GM19372 (cell line): ENCODE data around the gene SPATA25.
"Not testable (repeated sequence)": the region's sequence is repeated elsewhere in the genome, so short reads cannot be mapped to it uniquely, and the experiment has no call there.

Experiments used
- ATAC-seq: cut with Tn5 transposase; IDR thresholded peaks from one replicate; pipeline ENCODE4 v1.9.1; 2021; ENCODE audit warnings: mild to moderate bottlenecking, low read depth, moderate library complexity; ENCODE audit not compliant: unreplicated experiment

The SPATA25 gene

DNA sequence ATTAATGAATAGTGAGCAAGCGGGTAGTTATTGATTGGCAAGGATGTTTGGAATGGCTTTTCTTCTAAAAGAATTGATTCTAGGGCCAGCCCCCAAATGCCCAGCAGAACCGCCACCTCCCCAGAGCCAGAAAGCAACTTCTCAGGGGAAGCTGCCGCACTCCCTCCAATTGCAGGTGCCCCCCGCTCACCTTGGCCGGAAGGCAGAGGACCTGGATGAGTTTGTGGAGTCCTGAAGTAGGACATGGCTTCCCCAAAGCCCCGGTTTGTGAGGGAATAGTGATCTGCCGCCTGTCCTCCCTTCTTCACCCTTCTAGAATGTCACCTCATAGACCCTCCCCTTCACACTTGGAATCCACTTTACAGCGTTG, at the start of gene SPATA25:
Gene SPATA25 (minus strand): TSS at position 277 of the 370 bp plus-strand sequence. CDS start 32 bp downstream, at position 245.
- no peak for ATAC-seq

DNA sequence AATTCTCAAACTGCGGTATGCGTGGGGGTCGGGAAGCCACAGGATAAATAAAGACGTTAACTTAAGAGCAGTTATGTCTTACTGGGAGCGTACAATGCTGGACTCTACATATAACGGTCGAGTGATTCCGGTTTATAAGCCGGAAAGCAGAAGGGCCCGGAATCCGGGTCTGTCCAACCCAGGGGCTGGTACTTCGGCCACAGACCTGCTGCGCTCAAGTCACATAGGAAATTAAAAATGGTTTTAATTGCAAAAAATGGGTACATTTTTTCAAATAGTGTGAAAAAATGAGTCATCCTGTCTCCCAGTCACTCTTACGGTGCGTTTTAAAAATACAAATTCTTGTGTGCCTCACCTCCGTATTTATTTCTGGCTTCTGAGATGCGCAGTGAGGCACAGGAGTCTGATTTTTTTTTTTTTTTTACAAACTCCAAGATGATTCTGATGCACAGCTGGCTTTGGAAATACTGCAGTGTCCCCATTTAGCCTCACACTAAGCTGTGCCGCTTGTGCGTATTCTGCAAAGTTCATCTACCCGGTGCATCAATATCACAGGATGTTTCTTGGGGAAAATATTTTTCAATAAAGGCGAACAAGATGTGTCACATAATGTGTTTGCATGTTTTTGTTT, 48.1 kb upstream of the SPATA25 start:
- ATAC-seq, result no peak

GRCh38 chr20:45934586-45935415, 47.4 kb upstream of the SPATA25 start, which contains the start of gene PCIF1:
TSS of gene PCIF1 (plus strand) at chr20:45934683. CDS start at chr20:45939000, 4,317 bp downstream.
- ATAC-seq, result peak; percentile 84

- ATAC-seq, result peak; percentile 2
Observed at GRCh38 chr20:45934046-45934585, 46.7 kb upstream of the SPATA25 start.

GRCh38 chr20:45933266-45934045, 46.0 kb upstream of the SPATA25 start:
- ATAC-seq, result no peak

GRCh38 chr20:45931680-45932079, 44.3 kb upstream of the SPATA25 start:
- ATAC-seq, result not testable (repeated sequence)

DNA sequence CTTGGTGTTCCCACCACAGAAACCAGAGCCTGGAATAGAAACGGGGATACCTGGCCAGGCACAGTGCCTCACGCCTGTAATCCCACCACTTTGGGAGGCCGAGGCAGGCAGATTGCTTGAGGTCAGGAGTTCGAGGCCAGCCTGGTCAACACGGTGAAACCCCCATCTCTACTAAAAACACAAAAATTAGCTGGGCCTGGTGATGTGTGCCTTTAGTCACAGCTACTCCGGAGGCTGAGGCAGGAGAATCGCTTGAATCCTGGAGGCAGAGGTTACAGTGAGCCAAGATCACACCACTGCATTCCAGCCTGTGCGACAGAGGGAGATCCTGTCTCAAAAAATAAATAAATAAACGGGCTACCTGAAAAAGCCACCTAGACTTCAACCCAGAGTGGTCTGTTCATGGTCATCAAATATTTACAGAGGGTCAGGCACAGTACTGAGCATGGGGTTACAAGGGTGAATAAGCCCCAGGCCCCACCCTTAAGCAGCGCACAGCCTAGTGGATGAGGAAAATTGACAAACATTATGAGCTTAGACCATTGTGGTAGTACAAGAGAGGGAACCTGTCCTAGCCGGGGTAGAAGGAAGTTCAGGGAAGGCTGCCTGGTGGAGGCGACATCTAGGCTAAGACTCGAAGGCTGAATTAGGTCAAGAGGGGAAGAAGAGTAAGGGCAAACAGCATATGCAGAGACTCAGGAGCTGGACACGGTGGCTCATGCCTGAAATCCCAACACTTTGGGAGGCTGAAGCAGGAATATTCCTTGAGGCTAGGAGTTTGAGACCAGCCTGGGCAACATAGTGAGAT, 39.9 kb upstream of the SPATA25 start:
- no peak for ATAC-seq

DNA sequence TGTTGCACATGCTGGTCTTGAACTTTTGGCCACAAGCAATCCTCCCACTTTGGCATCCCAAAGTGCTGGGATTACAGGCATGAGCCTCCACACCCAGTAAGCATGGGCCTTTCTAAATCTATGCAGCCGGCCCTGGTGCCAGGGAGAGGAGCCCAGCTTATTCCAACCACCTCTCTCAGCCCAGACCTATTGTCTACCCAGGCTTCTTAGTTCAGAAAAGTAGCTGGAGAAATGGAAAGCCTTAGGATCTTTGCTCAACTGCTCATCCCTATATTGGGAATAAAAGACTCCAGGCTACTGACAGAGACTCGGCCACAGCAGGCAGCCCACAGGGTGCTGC, 39.3 kb upstream of the SPATA25 start:
- ATAC-seq, result no peak

DNA sequence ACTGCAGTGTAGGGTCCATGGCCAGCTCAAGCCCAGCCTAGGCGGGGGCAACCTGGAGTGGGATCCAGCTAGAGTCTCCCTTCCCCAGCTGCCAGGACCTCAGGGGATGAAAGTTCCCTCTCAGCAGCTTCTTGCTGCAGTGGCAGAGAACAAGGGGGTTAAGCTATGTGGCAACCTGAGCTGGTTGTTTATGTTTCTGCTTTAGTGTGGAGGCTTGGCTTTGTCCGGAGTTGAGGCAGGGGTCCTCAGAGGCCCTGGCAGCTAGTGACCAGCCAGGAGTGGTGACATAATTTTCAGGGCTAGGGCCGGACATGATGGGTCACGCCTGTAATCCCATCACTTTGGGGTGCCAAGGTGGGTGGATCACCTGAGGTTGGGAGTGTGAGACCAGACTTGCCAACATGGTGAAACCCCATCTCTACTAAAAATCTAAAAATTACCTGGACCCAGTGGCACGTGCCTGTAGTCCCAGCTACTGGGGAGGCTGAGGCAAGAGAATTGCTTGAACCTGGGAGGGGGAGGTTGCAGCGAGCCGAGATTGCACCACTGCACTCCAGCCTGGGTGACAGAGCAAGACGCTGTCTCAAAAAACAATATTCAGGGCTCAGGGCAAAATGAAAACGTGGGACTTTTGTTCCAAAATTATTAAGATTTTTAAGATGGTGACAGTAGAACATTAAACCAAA, 38.5 kb upstream of the SPATA25 start:
- ATAC-seq, result no peak

DNA sequence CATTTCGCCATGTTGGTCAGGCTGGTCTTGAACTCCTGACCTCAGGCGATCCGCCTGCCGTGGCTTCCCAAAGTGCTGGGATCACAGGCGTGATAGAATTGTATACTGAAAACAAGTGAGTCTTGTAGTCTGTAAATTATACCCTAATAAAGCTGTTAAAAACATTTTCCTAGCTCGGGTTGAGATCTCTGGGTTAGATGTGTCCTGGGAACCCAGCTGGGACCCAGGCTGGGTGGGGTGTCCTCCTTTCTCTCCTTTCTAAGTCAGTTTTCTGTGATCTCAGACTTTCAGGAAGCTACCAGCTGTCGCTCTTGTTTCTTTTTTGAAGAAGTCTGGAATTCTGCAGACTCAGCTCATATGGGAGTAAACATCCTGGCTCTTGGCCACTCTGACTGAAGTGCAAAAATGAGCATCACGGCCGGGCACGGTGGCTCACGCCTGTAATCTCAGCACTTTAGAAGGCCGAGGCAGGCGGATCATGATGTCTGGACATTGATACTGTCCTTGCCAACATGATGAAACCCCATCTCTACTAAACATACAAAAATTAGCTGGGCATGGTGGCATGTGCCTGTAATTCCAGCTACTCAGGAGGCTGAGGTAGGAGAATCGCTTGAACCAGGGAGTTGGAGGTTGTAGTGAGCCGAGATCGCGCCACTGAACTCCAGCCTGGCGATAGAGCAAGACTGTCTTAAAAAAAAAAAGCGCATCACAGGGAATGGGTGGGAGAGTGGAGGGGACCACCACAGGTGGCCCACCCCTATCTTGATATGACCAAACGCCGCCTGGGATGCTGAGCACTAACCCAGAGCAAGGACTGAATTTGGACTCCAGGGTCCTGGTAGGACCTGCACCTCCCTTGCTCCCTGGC, 37.2 kb upstream of the SPATA25 start:
- no peak for ATAC-seq

- ATAC-seq, result no peak
Observed at GRCh38 chr20:45921337-45922189, 34.1 kb upstream of the SPATA25 start.

DNA sequence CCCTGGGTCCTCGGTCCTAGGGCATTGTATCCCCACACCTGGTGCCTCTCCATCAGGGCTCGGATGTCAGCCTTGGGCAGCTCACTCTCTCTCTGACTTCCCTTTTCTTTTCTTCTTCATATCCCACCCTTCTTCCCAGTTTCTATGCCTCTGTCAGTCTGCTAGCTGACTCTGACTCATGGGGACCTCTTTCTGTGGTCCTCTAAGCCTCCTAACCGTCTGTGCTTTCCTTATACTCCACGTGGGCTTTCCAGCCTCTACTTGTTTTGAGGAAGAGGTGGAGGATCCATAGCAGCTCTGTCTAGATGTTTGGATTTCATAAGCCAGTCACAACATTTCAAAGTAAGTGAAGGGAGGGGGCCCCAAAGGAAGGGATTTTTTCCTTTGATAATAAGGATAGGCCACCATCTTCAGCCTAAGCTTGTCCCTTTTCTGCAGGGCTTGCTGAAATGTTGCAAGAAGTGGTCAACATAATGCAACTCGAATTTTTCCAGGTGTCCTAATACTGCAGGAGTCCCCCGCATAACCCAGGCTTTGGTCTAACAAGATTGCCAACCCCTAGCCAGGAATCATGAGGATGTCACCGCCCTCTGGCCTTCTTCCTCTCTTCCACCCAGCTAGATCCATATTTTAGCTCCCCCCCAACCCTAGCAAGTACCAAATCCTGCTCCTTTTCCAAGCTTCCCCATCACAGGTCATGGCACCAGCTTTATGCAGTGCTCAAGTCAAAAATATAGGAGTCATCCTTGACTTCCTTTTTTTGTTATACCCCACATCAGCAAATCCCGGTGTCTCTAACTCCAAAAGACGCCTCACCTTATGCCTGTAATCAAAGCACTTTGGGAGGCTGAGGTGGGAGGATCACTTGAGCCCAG, 33.3 kb upstream of the SPATA25 start:
- no peak for ATAC-seq

DNA sequence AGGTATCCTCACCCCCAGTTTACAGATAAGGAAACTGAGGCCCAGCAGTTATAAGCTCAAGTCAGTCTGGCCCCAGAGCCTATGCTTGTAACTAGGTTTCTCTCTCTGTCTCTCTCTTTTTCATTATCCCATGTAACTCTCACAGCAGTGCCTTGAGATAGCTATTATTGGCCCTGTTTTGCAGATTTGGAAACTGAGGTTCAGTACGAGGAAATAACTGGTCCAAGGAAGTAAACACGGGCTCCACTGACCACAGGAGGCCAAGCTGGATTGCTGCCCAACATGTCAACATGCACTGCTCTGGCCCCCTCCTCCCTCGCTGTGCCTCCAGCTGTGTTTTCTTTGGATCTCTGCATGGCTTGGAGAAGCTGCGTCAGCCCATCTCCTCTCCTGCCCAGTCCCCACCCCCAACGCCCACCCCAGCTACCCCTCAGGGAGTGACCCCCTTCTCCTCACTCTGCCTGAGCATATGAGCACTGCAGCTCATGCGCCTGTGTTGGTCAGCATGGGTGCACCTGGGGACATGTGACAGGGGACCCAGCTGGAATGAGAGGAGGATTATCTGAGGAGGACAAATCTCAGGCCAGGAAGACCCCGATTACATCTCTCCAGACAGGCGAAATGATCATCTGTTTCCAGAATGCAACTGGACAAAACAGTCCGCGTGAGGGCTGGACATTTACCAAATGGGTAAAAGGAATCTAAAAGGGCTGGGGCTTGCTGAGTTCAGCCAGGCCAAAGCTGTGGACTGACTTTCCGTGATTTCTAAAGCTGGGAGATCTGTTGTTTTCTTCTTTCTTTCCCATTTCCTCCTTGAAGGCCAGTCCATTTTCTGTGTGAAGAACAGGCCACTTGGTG, 32.3 kb upstream of the SPATA25 start:
- no peak for ATAC-seq

- no peak for ATAC-seq
Observed at GRCh38 chr20:45918779-45919537, 31.5 kb upstream of the SPATA25 start.

DNA sequence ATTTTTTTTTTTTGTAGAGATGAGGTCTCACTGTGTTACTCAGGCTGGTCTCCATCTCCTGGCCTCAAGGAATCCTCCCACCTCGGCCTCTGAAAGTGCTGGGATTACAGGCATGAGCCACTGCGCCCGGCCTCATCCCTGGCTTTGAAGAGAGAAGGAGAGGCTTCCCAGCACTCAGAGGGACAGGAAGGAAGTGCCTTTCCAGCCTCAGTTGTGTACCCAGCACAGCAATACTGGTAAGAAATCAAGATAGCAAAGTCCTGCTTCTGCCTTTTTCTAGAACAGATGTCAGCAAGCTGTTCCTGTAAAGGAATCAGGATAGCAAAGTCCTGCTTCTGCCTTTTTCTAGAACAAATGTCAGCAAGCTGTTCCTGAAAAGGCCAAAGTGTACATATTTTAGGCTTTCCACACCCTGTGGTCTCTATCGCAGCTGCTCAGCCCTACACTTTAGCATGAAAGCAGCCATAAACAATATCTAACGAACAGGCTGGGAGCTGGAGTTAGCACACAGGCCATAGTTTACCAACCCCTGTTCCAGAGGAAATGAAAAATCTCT, 30.8 kb upstream of the SPATA25 start:
- ATAC-seq, result no peak
